CD4-positive, alpha-beta T cell treated with Interleukin-6 at 100 ng/mL for 8 hours (primary cell): ENCODE measurements around the gene TUBB2A.
"Not testable (repeated sequence)": the region's sequence is repeated elsewhere in the genome, so short reads cannot be mapped to it uniquely, and the experiment has no call there.

Source experiments
- DNase-seq: peaks from one replicate; pipeline ENCODE4 v3.0.0-alpha.2; 2020; ENCODE audit warnings: mixed read lengths, low spot score

TUBB2A gene

DNA sequence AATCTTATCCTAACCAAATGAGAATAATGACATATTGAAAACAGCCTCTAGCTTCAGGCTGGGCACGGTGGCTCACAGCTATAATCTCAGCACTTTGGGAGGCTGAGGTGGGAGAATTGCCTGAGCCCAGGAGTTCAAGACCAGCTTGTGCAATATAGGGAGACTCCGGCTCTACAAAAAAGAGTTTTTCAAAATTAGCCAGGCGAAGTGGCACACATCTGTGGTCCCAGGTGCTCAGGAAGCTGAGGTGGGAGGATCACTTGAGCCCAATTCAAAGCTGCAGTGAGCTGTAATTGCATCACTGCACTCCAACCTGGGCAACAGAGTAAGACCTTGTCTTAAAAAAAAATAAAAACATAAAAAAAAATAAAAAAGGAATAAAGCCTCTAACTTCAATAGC, 4.7 kb downstream of the TUBB2A start:
- no peak for DNase-seq

DNA sequence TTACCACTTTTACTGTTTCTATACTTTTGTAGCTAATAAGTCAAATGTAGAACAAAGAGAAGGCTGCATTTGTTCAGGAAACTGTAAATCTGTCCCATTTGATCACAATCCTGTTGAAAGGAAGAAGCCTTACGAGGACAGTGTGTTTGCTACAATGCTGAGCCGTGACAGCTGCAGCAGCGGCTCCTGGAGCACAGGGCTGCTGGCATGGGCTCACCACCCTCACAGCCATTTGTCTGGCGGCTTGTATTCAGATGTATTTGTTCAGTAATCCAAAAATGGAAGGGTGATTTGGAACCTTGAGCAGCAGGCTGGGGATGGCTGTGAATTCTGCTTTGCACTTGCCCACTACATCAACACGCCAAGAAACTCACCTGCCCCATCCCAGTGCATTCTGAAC, 5.7 kb downstream of the TUBB2A start:
- no peak for DNase-seq

DNA sequence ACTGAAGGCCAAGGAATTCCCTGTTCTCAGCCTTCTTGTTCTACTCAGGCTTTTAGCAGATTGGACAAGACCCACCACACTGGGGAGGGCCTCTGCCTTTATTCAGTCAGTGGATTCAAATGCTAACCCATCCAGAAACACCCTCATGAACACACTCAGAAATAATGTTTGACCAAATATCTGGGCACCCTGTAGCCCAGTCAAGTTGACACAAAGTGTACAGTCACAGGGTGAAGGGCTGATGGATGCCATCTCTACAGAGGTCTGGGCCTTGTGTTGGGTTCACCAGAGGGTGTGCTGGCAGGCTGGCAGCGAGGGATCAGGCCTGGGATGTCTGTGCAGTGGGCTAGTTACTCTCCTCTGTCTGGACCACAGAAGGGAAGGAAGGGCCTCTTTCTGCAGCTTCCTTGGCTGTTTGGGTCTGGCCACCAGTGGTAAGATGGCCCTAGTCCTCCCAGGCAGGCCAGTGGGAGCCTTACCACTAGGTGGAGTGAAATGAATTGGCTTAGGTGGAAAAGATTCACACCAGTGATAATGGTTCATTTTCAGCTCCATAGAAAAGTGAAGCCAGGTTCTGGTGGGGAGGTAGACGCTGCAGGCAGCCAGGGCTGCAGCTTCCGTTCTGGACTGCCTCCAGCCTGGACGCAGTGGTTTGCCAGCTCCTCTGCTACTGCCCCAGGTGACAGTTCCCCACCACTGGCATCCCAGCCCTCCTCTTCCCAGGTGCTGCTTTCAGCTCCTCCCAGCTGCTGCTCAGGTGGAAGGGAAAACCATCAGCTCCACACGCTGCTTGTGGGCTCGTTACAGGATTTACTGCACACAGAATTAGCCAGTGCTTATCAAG, 9.2 kb downstream of the TUBB2A start:
- no peak for DNase-seq

DNA sequence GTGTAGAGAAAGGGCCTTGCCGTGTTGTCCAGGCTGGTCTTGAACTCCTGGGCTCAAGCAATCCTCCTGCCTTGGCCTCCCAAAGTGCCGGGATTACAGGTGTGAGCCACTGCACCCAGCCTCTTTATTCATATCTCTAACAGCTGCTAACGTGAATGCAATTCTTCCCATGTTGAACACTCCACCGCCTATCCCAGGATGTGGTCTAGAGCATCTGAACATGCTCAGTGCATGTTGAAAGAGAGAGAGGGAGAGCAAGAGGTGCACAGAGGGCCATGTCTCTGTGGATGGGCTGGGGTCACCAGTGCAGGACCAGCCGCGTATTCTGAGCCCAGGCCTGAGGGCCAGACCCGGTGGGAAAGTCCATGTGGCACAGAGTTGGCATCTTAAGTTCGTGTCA, 12.8 kb downstream of the TUBB2A start:
- DNase-seq, result no peak

DNA sequence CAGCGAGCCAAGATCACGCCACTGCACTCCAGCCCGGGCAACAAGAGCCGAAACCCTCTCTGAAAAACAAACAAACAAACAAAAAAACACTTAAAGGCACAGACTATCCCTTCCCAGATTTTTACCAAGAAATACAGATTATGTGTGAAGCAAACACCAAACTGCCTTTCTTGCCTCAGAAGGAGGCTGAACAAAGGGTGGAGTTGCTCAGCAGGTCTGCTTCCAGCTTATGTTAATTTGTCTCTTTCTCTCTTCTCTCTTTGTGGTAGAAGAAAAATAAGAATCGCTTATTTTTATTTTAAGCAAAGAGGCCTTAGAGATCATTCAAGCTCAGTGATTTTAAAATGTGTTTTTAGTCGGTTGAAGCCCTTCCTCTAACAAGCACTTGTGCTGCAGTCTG, 14.2 kb downstream of the TUBB2A start:
- DNase-seq, result no peak

DNA sequence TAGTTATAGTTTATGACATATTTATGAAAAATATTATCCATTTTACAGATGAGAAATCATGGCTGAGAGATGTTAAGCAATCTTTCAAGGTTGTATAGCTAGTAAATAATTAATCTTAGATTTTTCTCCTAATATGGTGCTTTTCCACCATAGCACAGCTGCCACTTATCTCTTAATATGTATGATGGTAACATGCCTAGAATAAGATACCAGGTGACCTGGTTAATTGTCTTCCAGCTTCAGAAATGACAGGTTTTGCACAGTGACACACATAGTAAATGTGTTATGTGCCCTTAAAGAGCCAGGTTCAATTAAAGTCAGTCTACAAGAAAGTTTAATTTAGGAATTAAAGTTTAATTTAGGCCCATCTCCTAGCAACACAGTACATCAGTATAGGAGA, 14.8 kb downstream of the TUBB2A start:
- DNase-seq, result no peak

DNA sequence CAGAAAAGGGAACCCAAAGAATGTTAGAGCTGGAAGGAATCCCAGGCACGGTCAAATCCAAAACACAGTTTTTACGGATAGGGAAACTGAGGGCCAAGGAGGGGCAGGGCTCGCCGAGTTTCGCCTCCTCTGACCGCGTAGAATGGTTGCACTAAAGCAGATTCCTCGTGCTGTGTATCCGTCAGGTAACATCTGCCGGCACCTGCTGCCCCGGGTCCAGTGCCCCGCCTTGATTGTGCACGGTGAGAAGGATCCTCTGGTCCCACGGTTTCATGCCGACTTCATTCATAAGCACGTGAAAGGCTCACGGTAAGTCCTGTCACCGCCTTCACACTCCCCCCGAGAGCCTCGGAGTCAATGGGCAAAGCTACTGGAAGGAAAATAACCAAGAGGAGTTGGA, 17.1 kb downstream of the TUBB2A start:
- DNase-seq, result no peak

DNA sequence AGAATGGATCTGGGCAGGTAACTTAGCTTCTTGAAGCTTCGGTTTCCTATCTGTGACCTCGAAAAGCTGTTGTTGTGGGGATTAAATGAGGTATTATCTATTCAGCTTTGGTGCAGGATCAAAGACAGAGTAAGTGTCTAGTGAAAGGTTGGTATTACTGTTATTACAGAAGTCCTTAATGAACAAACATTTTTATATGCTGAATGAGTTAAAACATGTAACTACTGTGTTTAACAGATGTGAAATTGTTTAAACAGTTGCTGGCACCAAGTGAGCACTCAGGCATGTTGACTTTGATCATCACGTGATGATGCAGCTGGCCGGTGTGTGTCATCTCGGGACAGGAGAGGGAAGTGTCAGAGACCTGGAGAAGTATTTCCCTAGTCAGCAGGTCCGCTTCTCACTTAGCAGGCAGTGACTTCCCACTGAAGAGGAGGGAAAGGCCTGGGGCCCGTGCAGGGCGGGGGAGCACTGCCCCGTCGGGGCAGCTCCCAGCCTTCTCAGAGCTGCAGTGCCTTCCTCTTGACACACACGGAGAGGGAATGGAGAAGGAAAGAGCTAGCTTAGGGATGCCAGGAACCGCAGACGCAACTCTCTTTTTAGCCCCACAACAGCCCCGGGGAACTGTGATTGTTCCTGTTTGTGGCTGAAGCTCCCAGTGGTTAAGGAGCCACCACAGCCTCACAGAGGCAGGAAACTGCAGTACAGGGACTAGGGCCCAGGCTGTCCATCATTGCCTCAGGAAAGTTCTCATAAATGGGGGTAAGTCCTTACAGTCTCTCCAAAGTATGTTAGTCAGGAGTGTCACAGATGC, 18.0 kb downstream of the TUBB2A start:
- DNase-seq, result no peak

DNA sequence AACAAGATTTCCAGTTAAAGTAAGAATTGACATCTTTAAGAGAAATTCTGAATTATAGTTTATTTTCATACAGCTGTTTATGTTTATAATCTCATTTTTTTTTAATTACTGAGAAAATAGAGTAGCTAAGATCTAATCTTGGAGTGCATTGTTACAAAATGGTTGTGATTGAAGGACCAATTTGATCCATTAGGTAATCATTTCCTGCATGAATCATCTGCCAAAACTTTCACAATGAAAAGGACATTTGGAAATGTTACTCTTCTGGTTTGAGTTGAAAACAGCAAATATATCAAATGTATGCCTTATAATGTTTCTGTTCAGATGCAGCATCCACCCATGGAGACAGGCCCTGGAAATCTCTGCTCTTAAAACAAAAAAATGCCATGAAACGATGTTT, 19.0 kb downstream of the TUBB2A start:
- no peak for DNase-seq

DNA sequence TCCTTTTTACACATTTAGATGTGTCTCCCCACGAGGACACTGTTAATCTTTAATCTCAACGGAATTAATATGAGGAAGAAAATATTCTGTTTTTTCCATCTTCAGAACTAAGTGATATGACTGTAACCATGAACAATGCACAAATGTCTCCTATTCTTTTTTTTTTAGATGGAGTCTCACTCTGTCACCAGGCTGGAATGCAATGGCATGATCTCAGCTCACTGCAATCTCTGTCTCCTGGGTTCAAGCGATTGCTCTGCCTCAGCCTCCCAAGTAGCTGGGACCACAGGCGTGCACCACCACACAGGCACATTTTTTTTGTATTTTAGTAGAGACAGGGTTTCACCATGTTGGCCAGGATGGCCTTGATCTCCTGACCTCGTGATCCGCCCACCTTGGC, 19.5 kb downstream of the TUBB2A start:
- DNase-seq, result not testable (repeated sequence)

DNA sequence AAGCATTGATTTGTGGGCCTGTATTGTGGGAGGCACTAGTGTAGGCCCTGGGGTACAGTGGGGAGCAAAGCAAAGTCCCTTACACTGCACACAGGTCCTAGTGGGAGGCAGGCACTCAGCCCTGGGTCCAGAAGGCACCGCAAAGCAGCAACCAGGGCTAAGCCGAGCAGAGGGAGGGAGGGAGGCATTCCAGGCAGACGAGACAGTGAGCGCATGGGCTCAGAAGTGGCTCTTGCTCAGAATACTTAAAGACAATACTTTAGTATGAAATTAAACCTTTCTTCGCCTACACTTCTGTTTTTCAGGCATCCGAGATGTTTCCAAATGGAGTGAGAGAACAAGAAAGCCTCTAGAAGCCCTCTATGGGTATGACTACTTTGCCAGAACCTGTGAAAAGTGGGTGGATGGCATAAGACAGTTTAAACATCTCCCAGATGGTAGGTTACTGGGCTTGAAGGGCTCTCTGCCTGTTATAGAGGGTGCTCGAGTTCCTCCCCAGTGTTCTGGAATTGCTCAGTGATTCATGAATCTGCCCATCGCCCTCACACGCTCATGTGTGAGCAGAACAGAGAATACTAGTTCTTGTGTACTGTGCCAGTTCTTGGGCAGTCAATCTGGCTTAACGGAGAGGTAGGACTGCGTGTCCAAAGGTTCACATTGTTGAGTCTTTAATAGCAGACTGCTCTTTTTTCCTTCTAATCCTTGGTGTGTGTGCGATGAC, 20.1 kb downstream of the TUBB2A start:
- no peak for DNase-seq

DNA sequence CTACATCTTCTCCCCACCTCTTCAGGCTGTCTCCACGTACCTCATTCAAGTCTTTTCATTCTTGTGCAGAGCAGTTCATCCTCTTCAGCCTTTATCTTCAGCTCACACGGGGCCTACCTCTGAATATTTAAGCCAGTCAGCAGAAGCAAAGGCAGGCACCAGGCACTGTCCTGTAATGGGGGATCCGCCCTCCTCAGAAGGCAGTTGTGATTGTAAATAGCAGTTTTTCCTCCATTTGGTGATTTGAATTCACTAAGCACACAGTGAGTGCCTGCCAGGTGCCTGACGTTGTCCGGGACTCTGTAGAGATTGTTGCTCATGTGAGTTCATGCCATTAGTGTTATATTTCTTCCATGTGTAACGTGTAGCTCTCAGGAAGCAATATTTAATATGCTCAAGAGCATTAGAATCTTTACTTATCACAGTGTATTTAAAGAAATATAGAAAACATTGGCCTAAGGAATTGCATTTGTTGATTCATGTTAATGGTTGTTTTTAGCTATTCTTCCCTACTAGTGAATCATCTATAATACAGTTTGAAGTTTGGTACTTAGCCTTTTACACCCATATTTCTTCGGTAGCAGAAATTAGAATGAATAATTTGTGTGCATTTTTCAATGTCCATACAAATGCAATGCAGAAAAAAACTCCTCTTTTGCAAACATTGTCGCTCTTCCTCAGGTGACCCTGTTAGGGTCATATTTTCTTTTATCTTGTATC, 20.9 kb downstream of the TUBB2A start:
- no peak for DNase-seq

DNA sequence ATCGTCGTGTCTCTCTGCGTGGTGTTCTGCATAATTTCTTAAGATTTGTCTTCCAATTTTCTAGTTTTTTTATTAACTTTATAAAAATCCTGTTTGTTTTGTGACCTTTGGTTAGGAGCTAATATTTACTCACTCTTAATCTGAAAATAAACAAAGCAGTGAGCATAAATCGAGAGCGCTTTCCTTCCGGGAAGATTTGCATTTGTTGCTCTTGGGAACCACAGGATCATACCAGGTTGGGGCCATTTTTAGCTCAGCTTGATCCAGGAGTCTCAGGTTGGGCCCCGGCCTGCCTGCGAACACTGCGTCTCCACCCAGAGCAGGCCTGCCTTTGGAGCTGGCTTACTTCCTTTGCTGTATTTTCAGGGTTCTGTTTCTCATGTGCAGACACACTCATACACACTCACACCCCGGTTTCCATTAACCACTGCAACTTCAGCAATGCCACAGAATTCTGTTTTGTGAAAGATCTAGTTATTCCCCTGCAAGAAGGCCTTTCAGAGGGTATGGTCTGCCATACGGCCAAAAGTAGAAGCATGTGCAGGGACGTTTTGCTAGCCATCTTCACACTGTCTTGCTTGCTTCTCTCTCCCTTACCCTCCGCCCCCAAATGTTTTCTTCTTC, 21.6 kb downstream of the TUBB2A start:
- DNase-seq, result no peak

DNA sequence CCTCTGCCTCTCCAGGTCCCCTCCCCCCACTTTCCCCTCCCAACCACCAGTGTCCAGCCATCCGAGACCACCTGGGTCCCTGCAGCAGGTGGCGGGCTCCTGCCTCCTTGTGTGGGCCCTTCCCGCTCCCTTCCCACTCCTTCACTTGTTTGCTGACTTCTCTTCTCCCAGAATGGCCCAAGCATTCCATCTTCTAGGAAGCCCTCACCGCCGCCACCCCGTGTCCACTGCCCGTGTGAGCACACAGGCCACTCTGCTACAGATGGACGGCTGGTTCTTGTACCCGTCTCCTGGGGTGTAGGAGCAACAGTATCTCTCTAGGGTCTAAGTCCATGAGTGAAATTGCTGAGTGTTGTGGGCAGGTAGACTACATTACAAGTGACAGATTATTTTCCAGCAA, 23.8 kb downstream of the TUBB2A start:
- DNase-seq, result no peak

DNA sequence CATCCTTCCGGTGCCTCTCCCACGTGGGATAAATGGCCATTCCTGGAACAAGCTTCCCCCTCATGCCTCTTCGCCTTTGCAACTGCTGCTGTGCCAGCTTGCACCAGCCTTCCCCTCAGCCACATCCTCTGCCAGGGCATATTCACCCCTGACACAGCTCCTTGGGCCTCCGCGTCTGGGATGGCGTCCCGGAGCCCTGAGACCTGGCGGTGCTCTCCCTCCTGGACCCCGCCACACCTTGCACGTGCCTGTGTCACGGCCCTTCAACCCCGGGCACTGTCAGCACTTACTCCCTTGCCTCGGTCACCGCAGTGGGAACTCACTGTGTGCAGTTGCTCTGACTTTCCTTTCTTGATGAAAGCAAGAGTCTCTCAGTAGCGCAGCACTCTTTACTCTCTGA, 25.6 kb downstream of the TUBB2A start:
- DNase-seq, result no peak

DNA sequence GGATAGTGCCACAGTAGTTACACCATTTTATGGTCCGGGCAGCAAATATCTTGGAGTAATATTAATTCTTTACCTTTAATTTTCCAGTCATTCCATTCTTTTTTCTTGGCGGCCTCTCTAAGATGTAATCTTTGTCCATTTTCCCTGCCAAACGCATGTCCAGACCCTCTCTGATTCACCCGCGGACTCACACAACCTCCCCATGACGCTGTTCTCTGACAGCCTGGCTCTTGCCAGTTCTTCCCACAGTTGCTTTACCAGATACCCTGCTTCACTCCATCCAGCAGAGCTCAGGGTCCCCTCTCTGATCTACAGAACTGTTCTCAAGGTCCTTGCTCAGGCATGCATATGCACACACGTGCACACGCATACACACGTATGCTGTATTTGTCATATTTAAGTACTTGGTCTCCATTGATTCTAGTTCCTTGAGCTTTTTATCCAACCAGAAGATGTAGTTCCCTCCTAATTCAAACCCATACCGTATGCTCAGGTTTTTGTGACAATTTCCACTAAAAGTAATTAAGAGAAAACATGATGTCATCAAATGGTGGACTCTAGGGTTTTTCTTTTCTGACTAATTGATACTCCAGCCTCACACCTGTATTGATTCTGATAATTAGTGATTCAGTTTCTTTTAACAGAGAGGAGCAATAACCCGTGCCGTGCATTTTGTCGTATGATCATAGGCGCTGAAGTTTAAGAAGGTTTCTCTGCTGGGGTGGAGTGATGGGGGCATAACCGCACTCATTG, 28.8 kb downstream of the TUBB2A start:
- no peak for DNase-seq

DNA sequence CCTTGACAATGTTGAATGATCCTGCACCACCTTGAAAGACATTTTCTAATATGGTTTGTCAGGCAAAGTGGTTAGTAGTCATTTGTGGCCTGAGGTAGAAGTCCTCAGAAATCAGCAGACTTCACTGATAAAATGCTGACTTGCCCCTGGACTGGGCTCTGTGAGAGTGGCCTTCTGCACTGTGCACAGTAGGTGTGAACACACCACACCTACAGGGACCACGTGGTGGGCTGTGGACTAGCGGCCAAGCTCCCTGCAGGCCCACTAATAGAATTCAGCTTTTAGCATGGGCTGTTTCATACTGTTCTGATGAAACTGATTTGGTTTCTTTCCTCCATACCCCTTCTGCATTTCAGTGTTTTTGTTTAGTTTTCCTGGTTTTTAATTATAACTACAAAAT, 31.5 kb downstream of the TUBB2A start:
- DNase-seq, result no peak

DNA sequence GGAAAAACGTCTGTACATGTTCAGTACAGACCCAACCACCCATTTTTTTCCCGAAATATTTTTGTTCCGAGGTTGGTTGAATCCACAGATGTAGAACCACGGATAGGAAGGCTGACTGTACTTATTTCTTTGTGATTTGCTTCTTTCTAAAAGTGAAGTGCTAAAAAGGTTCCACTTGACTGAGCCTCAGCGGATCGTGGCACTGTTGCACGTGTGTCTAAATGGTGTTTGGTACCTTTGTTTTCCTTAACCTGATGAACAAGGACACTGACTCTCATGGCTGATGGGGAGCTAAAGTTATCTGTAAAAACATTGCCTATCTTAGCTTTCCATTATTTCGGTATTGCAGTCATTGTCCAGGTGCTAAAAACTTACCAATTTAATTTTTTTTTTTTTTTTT, 32.7 kb downstream of the TUBB2A start:
- DNase-seq, result no peak

DNA sequence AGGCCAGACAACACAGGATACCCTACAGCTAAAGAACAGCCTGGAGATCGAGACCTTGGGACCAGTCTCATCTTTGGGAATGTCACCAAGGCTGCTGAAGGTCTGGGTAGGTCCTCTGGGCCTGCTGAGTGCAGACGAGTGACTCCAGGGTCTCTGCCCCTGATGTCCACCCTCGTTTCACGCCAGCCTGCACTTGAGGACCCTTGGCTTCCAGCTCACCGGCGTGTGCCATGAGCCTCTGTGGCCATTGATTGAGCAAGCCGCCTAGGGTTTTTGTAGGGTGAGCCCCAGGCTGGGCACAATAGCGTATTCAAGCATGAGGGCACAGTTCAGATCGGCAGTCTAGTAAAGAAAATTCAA, 34.5 kb downstream of the TUBB2A start:
- no peak for DNase-seq

DNA sequence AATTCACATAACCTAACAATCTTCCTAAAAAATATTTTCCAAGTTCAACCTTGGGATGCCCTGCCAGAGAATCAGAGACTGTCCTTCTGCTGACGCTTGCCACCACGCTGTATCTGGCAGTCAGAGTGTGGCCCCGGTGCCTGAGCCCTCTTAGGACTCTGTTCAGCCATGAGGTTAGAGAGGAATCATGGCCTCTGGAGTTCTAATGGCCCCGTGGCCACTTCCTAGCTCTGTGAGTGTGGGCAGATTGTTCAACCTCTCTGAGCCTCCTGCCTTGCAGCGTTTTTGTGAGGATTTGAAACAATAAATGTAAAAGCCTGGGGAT, 36.6 kb downstream of the TUBB2A start:
- DNase-seq, result no peak

DNA sequence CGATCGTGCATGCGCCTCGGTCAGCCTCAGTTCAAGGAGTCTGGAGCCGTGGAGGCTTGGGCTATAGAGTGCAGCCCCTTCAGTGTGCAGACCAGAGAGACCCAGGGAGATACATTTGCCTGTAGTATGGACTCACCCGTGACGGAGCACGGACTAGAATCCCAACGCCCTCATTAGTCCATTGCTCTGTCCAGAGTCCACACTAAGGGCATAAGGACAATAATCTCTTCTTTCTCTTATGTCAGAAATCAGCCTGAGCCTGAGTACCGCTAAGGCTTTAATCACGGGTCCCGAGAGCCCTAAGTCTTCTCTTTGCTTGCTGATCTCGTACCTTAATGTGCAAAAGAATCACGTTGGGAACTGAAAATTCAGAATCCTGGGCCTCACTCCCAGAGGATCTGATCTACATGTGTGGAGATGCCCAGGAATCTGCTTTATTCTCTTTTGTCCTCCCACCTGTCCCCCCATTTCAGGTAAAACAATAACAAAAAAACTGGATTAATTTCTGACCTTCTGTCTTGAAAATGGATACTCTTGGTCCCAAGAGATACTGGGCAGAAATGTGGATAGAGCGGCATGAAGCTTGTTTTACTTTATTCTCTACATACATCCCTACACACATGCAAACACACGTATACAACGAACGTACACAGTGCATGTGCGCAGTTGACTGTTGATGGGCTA, 38.2 kb downstream of the TUBB2A start:
- no peak for DNase-seq
